ENCODE data around the gene HES1. TPM values are rescaled to one million over a fixed set of nuclear protein-coding genes. Genes with fewer than 3 reads are reported as not detected.
A peak's percentile ranks its signal among the peaks of the same experiment; 100 is the strongest.

Gene HES1
- total RNA-seq, 4 donors from 2014 or later, result 89.9 to 196 (median 104) TPM

DNA sequence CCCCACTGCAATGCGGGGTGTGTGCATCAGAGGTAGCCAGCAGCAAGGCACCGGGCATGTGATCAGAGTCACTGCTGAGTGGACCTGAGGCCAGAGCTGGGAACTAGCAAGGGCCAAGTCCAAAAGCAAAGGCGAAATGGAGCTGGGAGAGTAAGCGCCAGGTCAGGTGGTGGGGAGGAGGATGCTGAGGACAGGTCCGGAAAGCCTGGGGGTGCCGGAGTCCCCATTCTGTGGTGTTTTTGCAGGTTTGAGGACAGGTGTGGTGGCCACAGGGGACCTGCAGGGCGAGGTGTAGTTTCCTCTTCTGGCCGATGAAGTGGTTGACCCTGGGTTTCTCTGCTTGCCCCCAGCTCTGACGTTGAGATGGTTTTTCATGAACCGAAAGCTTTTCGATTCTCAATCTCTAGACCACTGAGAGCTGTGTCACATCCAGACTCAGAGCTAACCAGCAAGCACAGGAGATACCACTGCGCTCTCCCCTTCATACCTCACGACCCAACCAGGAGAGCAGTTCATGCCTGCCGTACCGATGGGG, 35.0 kb upstream of the HES1 start:
- Histone ChIP-seq H3K4me1 (peaks cover 0 to 41% (median 23%) of the 10 kb centered on the region in 4 donors), H3K27ac (peak overlapping the region in 2 of 4 donors; percentile 53 to 69), H3K4me3 (no peak overlapping the region), H3K36me3 (no peaks in the 10 kb centered on the region), H3K9me3 (no peaks in the 10 kb centered on the region), H3K27me3 (no peaks in the 10 kb centered on the region)
- TF ChIP-seq, protein P1, sequence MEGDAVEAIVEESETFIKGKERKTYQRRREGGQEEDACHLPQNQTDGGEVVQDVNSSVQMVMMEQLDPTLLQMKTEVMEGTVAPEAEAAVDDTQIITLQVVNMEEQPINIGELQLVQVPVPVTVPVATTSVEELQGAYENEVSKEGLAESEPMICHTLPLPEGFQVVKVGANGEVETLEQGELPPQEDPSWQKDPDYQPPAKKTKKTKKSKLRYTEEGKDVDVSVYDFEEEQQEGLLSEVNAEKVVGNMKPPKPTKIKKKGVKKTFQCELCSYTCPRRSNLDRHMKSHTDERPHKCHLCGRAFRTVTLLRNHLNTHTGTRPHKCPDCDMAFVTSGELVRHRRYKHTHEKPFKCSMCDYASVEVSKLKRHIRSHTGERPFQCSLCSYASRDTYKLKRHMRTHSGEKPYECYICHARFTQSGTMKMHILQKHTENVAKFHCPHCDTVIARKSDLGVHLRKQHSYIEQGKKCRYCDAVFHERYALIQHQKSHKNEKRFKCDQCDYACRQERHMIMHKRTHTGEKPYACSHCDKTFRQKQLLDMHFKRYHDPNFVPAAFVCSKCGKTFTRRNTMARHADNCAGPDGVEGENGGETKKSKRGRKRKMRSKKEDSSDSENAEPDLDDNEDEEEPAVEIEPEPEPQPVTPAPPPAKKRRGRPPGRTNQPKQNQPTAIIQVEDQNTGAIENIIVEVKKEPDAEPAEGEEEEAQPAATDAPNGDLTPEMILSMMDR (IDR thresholded peaks at IDR 0.05), result no peak
- TF ChIP-seq POLR2AphosphoS5 (IDR thresholded peaks at IDR 0.05), result no peak
- no peak for TF ChIP-seq EP300 (IDR thresholded peaks at IDR 0.05; ENCODE audit: low read depth)
- TF ChIP-seq POLR2A (IDR thresholded peaks at IDR 0.05), result no peak
- intact Hi-C loops (cut with DNase I; ENCODE audit: low total_unique reads) (no loop called here), in situ Hi-C loops (cut with MboI; ENCODE audit: low pct_ligation_motif_present in 1 of 4, low pct_unique_long_range_greater_than_20kb in 1 of 4, low sequenced_read_pairs in 3 of 4) (no loop called here)
- WGBS, 2 donors (ENCODE audit: low coverage in 1 of 2), result 69 to 75% methylated on average over 4 to 15 of the region's 15 CpGs
- peak; percentile 31 for DNase-seq

- Histone ChIP-seq H3K27ac (peak overlapping the region in 3 of 4 donors; percentile 30 to 69 (median 53)), H3K4me1 (peaks cover 0 to 41% (median 23%) of the 10 kb centered on the region in 4 donors)
Measured at GRCh38 chr3:194101592-194102432, 34.1 kb upstream of the HES1 start.

DNA sequence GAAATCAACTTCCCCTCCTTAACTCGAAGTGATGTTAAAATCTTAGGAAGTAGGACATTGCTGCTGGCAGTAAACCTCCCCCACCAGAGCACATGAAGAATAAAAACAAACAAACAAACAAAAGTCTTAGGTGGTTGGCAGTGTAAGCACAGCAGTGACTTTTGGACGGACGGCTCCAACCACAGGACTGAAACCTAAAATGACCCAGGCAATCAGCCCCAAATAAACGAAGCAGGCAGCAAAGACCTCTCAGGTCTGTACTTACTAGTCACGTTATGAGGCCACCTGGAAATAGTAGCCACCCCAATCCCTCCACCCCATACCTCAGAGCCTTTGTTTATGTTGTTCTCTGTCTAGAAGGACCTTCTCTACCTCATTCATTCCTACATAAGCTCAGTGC, 33.5 kb upstream of the HES1 start:
- H3K36me3 ChIP-seq, result no peaks in the 10 kb centered on the region
- 58 to 67% methylated on average over 5 of the region's 5 CpGs for WGBS, 2 donors (ENCODE audit: low coverage in 1 of 2)
- no peaks in the 10 kb centered on the region for H3K27me3 ChIP-seq
- H3K4me1 ChIP-seq, result peaks cover 0 to 41% (median 23%) of the 10 kb centered on the region in 4 donors
- in situ Hi-C loops (cut with MboI; ENCODE audit: low pct_ligation_motif_present in 1 of 4, low pct_unique_long_range_greater_than_20kb in 1 of 4, low sequenced_read_pairs in 3 of 4), result no loop called here
- no peaks in the 10 kb centered on the region for H3K9me3 ChIP-seq
- DNase-seq, result no peak
- no peak overlapping the region for H3K4me3 ChIP-seq
- intact Hi-C loops (cut with DNase I; ENCODE audit: low total_unique reads), result no loop called here
- peak overlapping the region in 2 of 4 donors; percentile 53 to 69 for H3K27ac ChIP-seq
- TF ChIP-seq POLR2A (IDR thresholded peaks at IDR 0.05) (no peak), EP300 (IDR thresholded peaks at IDR 0.05; ENCODE audit: low read depth) (no peak), POLR2AphosphoS5 (IDR thresholded peaks at IDR 0.05) (no peak)
- TF ChIP-seq, protein P1 (IDR thresholded peaks at IDR 0.05), result no peak

More at GRCh38 chr3:194101592-194102432, 34.1 kb upstream of the HES1 start:
- in situ Hi-C loops (cut with MboI; ENCODE audit: low pct_ligation_motif_present in 1 of 4, low pct_unique_long_range_greater_than_20kb in 1 of 4, low sequenced_read_pairs in 3 of 4) (no loop called here), intact Hi-C loops (cut with DNase I; ENCODE audit: low total_unique reads) (no loop called here)
- DNase-seq, result peak; percentile 48
- Histone ChIP-seq H3K9me3 (no peaks in the 10 kb centered on the region), H3K36me3 (no peaks in the 10 kb centered on the region), H3K27me3 (no peaks in the 10 kb centered on the region), H3K4me3 (no peak overlapping the region)
- no peak for TF ChIP-seq POLR2AphosphoS5 (IDR thresholded peaks at IDR 0.05)
- TF ChIP-seq, protein P1 (IDR thresholded peaks at IDR 0.05), result no peak
- no peak for TF ChIP-seq EP300 (IDR thresholded peaks at IDR 0.05; ENCODE audit: low read depth)
- no peak for TF ChIP-seq POLR2A (IDR thresholded peaks at IDR 0.05)
- WGBS, 2 donors (ENCODE audit: low coverage in 1 of 2), result 55 to 70% methylated on average over 2 to 7 of the region's 7 CpGs

DNA sequence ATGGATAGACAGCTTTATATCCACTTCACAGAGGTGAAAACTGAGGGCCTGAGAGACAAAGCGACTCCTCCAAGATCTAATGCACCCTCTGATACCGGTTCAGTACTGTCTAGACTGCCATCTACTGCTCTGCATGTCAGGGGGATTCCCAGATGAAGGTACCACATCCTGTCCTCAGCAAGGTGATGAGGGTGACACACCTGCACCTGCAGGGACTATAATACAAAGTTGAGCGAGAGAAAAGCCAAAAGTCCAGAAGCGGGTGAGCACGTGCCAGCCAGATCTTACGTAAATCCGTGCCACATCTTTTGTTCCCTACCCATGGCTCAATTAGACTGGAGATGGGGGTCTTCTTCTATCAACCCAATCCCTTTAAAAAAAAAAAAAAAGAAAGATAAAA, 32.4 kb upstream of the HES1 start:
- in situ Hi-C loops (cut with MboI; ENCODE audit: low pct_ligation_motif_present in 1 of 4, low pct_unique_long_range_greater_than_20kb in 1 of 4, low sequenced_read_pairs in 3 of 4) (no loop called here), intact Hi-C loops (cut with DNase I; ENCODE audit: low total_unique reads) (no loop called here)
- H3K4me1 ChIP-seq, result peaks cover 0 to 33% (median 19%) of the 10 kb centered on the region in 4 donors
- no peaks in the 10 kb centered on the region for H3K9me3 ChIP-seq
- 86 to 89% methylated on average over 4 to 7 of the region's 7 CpGs for WGBS, 2 donors (ENCODE audit: low coverage in 1 of 2)
- no peak for DNase-seq
- no peaks in the 10 kb centered on the region for H3K36me3 ChIP-seq
- H3K27ac ChIP-seq, result no peak overlapping the region
- H3K27me3 ChIP-seq, result no peaks in the 10 kb centered on the region
- TF ChIP-seq, protein P1 (IDR thresholded peaks at IDR 0.05), result no peak
- no peak overlapping the region for H3K4me3 ChIP-seq
